Activated CD4-positive, alpha-beta T cell treated with anti-CD3 and anti-CD28 coated beads for 36 hours (primary cell): Measurements from ENCODE around the gene CDKN1A. TPM values are rescaled to one million over a fixed set of nuclear protein-coding genes. Genes with fewer than 3 reads are reported as not detected.
"Not testable (repeated sequence)": the region's sequence is repeated elsewhere in the genome, so short reads cannot be mapped to it uniquely, and the experiment has no call there.

ENCODE experiments used
- ATAC-seq: fragments of 200-7000 bp; cut with Tn5 transposase; one replicate; pipeline ENCODE4 v1.10.0; 2021; ENCODE audit warnings: mild to moderate bottlenecking, moderate library complexity
- CTCF ChIA-PET: fragments of 350-600 bp; sonication (Branson Sonifier 250); formaldehyde crosslinking; loops from one replicate; lab custom pipeline; 2021; ENCODE audit warnings: antibody characterized with exemption; lab: Charles Lee
- POLR2A ChIA-PET: fragments of 350-600 bp; sonication (Branson Sonifier 250); formaldehyde crosslinking; loops from one replicate; lab custom pipeline; 2021; ENCODE audit warnings: antibody characterized with exemption, inconsistent platforms; lab: Charles Lee
- DNase-seq: peaks from one replicate; pipeline ENCODE4 v3.0.0-alpha.2; 2020
- H3K27ac Mint-ChIP-seq: one replicate; pipeline ENCODE4 v1.8.0; 2021; ENCODE audit warnings: mixed read lengths
- H3K27me3 Mint-ChIP-seq: one replicate; pipeline ENCODE4 v1.8.0; 2021; ENCODE audit warnings: mixed read lengths
- H3K36me3 Mint-ChIP-seq: one replicate; pipeline ENCODE4 v1.8.0; 2021; ENCODE audit warnings: low read depth, mixed read lengths
- H3K4me1 Mint-ChIP-seq: one replicate; pipeline ENCODE4 v1.8.0; 2021; ENCODE audit warnings: mixed read lengths
- H3K4me3 Mint-ChIP-seq: one replicate; pipeline ENCODE4 v1.8.0; 2021; ENCODE audit warnings: mild to moderate bottlenecking, moderate library complexity, mixed read lengths
- H3K9me3 Mint-ChIP-seq: one replicate; pipeline ENCODE4 v1.8.0; 2021; ENCODE audit warnings: low read depth, mixed read lengths
- intact Hi-C, 2 experiments: fragments of 100-400 bp; cut with DNase I in 1 of 2; cut with micrococcal nuclease in 1 of 2; formaldehyde crosslinking; loops; one replicate each; pipeline versions ENCODE4 v1.14.2 to v1.15.1; 2022 to 2024; cut with DNase I, micrococcal nuclease
- total RNA-seq, 2 experiments: library from RNA; stranded (reverse); gene quantifications; one replicate each; pipeline ENCODE4 v1.2.3, GENCODE V29; 2021

The CDKN1A gene
- total RNA-seq, 2 experiments from 2014 or later, result 31.3 to 35.9 TPM

- CTCF ChIA-PET, result interaction anchor here (1.0 to 1.8 kb wide), 3 partner anchors 23 to 141 kb away, joined by 3 to 6 read pairs (median 3); no protein-coding TSS in a partner anchor
- intact Hi-C loops, result no loop called here
- no peak overlapping the region for H3K27ac Mint-ChIP-seq
- no peak overlapping the region for H3K4me3 Mint-ChIP-seq
- POLR2A ChIA-PET, result no interaction called here
- H3K36me3 Mint-ChIP-seq, result no peaks in the 10 kb centered on the region
- no peaks in the 10 kb centered on the region for H3K27me3 Mint-ChIP-seq
- no peaks in the 10 kb centered on the region for H3K4me1 Mint-ChIP-seq
- DNase-seq, result no peak
- no peaks in the 10 kb centered on the region for H3K9me3 Mint-ChIP-seq
- no peak for ATAC-seq
Measured at GRCh38 chr6:36641543-36641942, 37.0 kb upstream of the CDKN1A start.

DNA sequence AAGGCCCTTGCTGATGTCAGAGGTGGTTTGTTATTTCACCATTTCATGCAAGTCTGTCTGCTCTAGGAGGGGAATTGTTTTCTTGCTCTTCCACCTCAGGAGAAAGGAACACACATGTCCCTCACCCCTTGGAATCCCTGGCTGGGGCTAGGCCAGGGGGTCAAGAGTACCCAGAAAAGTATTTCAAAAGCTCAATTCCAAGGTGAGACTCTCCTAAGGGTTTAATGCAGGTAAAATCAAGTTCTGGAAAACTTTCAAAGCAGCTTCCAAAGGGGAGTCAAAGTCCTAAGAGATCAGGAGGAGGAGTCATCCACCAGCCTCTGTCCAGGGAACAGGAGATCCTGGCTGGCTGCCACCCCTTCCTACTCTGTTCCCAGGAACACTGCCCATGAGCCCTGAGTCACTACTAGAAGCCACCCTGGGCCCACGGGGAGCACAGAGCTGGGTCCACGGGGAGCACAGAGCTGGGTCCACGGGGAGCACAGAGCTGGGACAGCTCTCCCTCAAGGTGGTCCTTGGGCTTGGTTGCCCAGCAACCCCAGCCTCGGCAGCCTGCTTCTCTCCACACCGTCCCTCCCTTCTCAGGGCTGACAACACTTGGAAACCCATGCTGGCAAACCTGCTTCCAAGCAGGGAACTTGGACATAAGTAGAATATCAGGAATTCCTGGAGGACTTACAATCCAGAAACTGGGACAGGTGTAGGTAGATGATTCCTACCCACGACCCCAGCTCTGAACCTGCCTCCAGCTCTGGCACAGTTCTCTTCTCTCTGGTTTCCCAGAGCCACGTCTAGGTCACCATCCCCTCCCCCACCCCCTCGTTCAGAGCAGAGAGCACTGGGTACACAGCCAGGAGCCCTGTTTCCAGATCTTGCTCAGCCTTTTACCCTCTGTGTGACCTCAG, 35.3 kb upstream of the CDKN1A start:
- Mint-ChIP-seq H3K36me3 (no peaks in the 10 kb centered on the region), H3K27me3 (no peaks in the 10 kb centered on the region), H3K4me3 (no peak overlapping the region), H3K27ac (no peak overlapping the region), H3K4me1 (no peaks in the 10 kb centered on the region), H3K9me3 (no peaks in the 10 kb centered on the region)
- intact Hi-C loops, result no loop called here
- ChIA-PET POLR2A (interaction anchor here (0.6 to 0.7 kb wide), 2 partner anchors 24 to 133 kb away, joined by 3 read pairs; no protein-coding TSS in a partner anchor), CTCF (interaction anchor here (0.6 to 1.8 kb wide), 4 partner anchors 115 to 222 kb away, joined by 3 to 6 read pairs (median 4); no protein-coding TSS in a partner anchor)
- no peak for ATAC-seq
- DNase-seq, result no peak

GRCh38 chr6:36643977-36644376, 34.5 kb upstream of the CDKN1A start:
- POLR2A ChIA-PET, result no interaction called here

GRCh38 chr6:36649086-36649485, 29.4 kb upstream of the CDKN1A start:
- DNase-seq (no peak), ATAC-seq (no peak)
- POLR2A ChIA-PET, result no interaction called here
- Mint-ChIP-seq H3K27me3 (peaks cover 5% of the 10 kb centered on the region), H3K4me1 (no peaks in the 10 kb centered on the region), H3K27ac (no peak overlapping the region), H3K36me3 (no peaks in the 10 kb centered on the region), H3K4me3 (no peak overlapping the region), H3K9me3 (no peaks in the 10 kb centered on the region)
- CTCF ChIA-PET, result interaction anchor here (1.2 kb wide), 1 partner anchor 110 kb away, joined by 3 read pairs; no protein-coding TSS in a partner anchor
- intact Hi-C loops, result no loop called here

More at GRCh38 chr6:36643977-36644376, 34.5 kb upstream of the CDKN1A start:
- no peaks in the 10 kb centered on the region for H3K4me1 Mint-ChIP-seq
- ATAC-seq, result no peak
- intact Hi-C loops, result no loop called here
- no peak overlapping the region for H3K4me3 Mint-ChIP-seq
- CTCF ChIA-PET, result interaction anchor here (0.9 to 1.5 kb wide), 2 partner anchors 20 to 116 kb away, joined by 4 read pairs; no protein-coding TSS in a partner anchor
- H3K27me3 Mint-ChIP-seq, result peaks cover 2% of the 10 kb centered on the region
- no peaks in the 10 kb centered on the region for H3K36me3 Mint-ChIP-seq
- DNase-seq, result no peak
- no peak overlapping the region for H3K27ac Mint-ChIP-seq
- no peaks in the 10 kb centered on the region for H3K9me3 Mint-ChIP-seq

- Mint-ChIP-seq H3K27ac (no peak overlapping the region), H3K36me3 (no peaks in the 10 kb centered on the region), H3K4me3 (no peak overlapping the region), H3K27me3 (peaks cover 5% of the 10 kb centered on the region), H3K4me1 (no peaks in the 10 kb centered on the region), H3K9me3 (no peaks in the 10 kb centered on the region)
- POLR2A ChIA-PET, result no interaction called here
- intact Hi-C loops, result no loop called here
- CTCF ChIA-PET, result interaction anchor here (0.6 to 1.2 kb wide), 3 partner anchors 57 to 169 kb away, joined by 3 to 4 read pairs (median 3); no protein-coding TSS in a partner anchor
- ATAC-seq, result no peak
- no peak for DNase-seq
Measured at GRCh38 chr6:36649701-36650484, 28.6 kb upstream of the CDKN1A start.

GRCh38 chr6:36650848-36651478, 27.6 kb upstream of the CDKN1A start:
- H3K4me3 Mint-ChIP-seq, result no peak overlapping the region
- CTCF ChIA-PET, result interaction anchor here (0.6 to 0.7 kb wide), 2 partner anchors 170 to 220 kb away, joined by 3 to 4 read pairs; no protein-coding TSS in a partner anchor

DNA sequence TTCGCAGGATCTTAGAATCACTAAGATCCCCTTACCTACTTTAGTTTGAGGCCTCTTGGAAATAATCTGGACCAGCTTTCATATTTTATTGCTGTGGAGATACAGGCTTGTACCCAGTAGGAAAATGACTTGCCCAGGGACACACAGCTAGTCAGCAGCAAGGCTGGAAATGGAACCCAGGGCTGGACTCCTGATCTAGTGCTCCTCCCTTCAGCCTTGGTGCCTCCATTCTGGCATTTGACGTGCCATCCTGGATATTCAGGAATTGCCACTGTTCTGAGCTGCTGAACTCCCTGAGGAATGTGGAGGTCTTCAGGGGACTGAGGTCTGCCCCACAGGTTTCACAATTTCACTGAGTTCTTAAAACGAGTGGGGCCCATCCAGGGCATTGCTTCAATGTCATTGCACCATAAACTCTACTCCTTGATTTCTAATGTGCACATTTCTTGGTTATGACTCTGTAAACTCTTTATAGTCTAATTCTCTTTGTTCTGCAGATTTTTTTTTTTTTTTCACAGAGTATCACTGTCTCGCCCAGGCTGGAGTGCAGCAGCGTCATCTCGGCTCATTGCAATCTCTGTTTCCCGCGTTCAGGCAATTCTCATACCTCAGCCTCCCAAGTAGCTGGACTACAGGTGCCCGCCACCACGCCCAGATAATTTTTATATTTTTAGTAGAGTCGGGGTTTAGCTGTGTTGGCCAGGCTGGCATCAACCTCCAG, 26.7 kb upstream of the CDKN1A start:
- POLR2A ChIA-PET, result no interaction called here
- CTCF ChIA-PET, result interaction anchor here (0.6 kb wide), 1 partner anchor 106 kb away, joined by 3 read pairs; no protein-coding TSS in a partner anchor
- Mint-ChIP-seq H3K4me3 (no peak overlapping the region), H3K4me1 (no peaks in the 10 kb centered on the region), H3K36me3 (no peaks in the 10 kb centered on the region), H3K27me3 (peaks cover 12% of the 10 kb centered on the region), H3K27ac (no peak overlapping the region), H3K9me3 (no peaks in the 10 kb centered on the region)
- no peak for ATAC-seq
- DNase-seq, result no peak
- intact Hi-C loops, result no loop called here

More at GRCh38 chr6:36650848-36651478, 27.6 kb upstream of the CDKN1A start:
- intact Hi-C loops, result no loop called here
- Mint-ChIP-seq H3K27me3 (peaks cover 9% of the 10 kb centered on the region), H3K27ac (no peak overlapping the region), H3K4me1 (no peaks in the 10 kb centered on the region), H3K36me3 (no peaks in the 10 kb centered on the region), H3K9me3 (no peaks in the 10 kb centered on the region)
- ATAC-seq, result no peak
- POLR2A ChIA-PET, result no interaction called here
- DNase-seq, result no peak

DNA sequence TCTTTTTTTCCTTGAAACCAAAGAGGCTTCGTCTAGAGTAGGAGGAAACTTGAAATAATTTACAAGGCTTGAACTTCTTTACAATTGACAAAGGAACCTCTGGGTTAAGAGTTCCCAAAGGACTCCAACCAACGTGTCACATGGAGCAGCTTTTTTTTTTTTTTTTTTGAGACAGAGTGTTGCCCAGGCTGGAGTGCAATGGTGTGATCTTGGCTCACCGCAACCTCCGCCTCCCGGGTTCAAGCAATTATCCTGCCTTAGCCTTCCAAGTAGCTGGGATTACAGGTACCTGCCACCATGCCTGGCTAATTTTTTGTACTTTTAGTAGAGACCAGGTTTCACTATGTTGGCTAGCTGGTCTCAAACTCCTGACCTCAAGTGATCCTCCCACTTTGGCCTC, 24.0 kb upstream of the CDKN1A start:
- H3K4me1 Mint-ChIP-seq, DNase-seq, POLR2A ChIA-PET, intact Hi-C loops, H3K9me3 Mint-ChIP-seq, H3K36me3 Mint-ChIP-seq, H3K4me3 Mint-ChIP-seq, ATAC-seq, H3K27ac Mint-ChIP-seq: not testable (repeated sequence)
- H3K27me3 Mint-ChIP-seq, result peaks cover 12% of the 10 kb centered on the region
- CTCF ChIA-PET, result interaction anchor here (0.7 to 2.5 kb wide), 4 partner anchors 29 to 128 kb away, joined by 3 to 7 read pairs (median 3); no protein-coding TSS in a partner anchor

DNA sequence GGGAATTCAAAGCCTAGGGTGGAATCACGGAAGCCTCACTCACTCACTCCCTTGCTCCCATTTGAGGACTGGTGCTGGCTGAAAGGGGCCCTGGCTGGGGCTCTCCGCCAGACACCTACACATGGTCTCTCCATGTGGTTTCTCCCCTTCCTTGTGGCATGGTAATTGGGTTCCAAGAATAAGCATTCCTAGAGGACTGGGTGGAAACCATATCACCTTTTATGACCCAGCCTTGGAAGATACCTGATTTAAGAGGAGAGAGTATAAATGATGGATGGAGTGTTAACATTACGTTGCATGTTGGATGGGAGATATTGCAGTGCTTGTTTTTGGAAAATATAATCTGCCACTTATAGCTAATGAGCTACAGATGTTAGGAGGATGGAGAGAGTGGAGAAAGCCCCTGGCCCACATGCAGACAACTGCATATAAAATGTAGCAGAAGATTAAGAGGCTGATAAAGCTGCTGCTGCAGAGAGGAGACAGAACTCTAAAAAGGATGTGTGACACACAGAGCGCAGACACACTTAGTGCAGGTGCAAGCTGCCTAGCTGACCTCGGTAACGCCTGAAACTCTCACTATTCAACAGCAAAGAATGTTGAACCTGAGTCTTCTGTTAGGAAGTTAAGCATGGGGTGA, 23.3 kb upstream of the CDKN1A start:
- H3K4me1 Mint-ChIP-seq, result no peaks in the 10 kb centered on the region
- POLR2A ChIA-PET, result no interaction called here
- H3K36me3 Mint-ChIP-seq, result no peaks in the 10 kb centered on the region
- ATAC-seq, result no peak
- no peaks in the 10 kb centered on the region for H3K9me3 Mint-ChIP-seq
- no peak overlapping the region for H3K4me3 Mint-ChIP-seq
- intact Hi-C loops, result no loop called here
- no peak overlapping the region for H3K27ac Mint-ChIP-seq
- no peak for DNase-seq
- peaks cover 15% of the 10 kb centered on the region for H3K27me3 Mint-ChIP-seq
- CTCF ChIA-PET, result interaction anchor here (0.7 to 2.5 kb wide), 2 partner anchors 40 to 127 kb away, joined by 3 to 7 read pairs; no protein-coding TSS in a partner anchor

DNA sequence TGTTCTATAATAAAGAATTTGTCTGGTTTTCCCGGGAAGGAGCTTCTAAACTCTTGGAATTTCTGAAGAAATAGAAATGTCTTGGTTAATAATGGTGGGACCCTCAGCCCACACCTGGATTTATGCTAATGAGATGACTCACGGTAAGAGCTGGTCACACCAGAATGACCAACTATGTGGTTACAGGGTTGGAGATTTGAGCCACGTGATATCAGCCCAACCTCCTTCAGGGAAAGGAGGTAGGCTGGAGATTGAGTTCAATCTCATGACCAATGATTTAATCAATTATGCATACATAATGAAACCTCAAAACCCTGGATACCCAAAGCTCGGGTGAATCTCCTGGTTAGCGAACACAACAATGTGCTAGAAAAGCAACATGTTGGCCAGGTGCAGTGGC, 22.1 kb upstream of the CDKN1A start:
- CTCF ChIA-PET, result no interaction called here
- H3K27ac Mint-ChIP-seq, result no peak overlapping the region

More for the DNA sequence above, 22.1 kb upstream of the CDKN1A start:
- intact Hi-C loops, result no loop called here
- H3K27me3 Mint-ChIP-seq, result peaks cover 15% of the 10 kb centered on the region
- H3K4me3 Mint-ChIP-seq, result no peak overlapping the region
- H3K9me3 Mint-ChIP-seq, result no peaks in the 10 kb centered on the region
- DNase-seq (no peak), ATAC-seq (no peak)
- POLR2A ChIA-PET, result no interaction called here
- no peaks in the 10 kb centered on the region for H3K36me3 Mint-ChIP-seq
- no peaks in the 10 kb centered on the region for H3K4me1 Mint-ChIP-seq
